Left ventricle myocardium inferior (tissue), 1 donor: ENCODE data around the gene SELENOM. TPM values are rescaled to one million over a fixed set of nuclear protein-coding genes. Genes with fewer than 3 reads are reported as not detected.

Experiments
- DNase-seq: peaks from one replicate; pipeline ENCODE4 v3.0.0-alpha.2; 2020
- H3K27ac ChIP-seq: fragments of 200-600 bp; replicated peaks from 2 replicates; pipeline ENCODE4 v1.8.0; 2021
- H3K27me3 ChIP-seq: fragments of 200-600 bp; 2 replicates; pipeline ENCODE4 v1.8.0; 2021; ENCODE audit warnings: low read depth
- H3K36me3 ChIP-seq: fragments of 200-600 bp; 2 replicates; pipeline ENCODE4 v1.8.0; 2021
- H3K4me1 ChIP-seq: fragments of 200-600 bp; 2 replicates; pipeline ENCODE4 v1.8.0; 2021
- H3K4me3 ChIP-seq: fragments of 200-600 bp; 2 replicates; pipeline ENCODE4 v1.8.0; 2021; ENCODE audit warnings: mild to moderate bottlenecking, moderate library complexity
- H3K9me3 ChIP-seq: fragments of 200-600 bp; replicated peaks from 2 replicates; pipeline ENCODE4 v1.8.0; 2021
- intact Hi-C: fragments of 100-400 bp; cut with micrococcal nuclease; formaldehyde crosslinking; loops from one replicate; pipeline ENCODE4 v1.11.0; 2022
- total RNA-seq: library from RNA; stranded (reverse); fragmentation: NEBNext Ultra II Directional; extraction: Animal tissue kit (Norgen Biotek cat#: 25700); gene quantifications from one replicate; pipeline ENCODE4 v1.2.1, GENCODE V29; 2021
- TF ChIP-seq, protein P1 (sequence below): fragments of 200-600 bp; IDR thresholded peaks from 2 replicates; pipeline ENCODE4 v1.8.0; 2021; ENCODE audit warnings: antibody characterized with exemption, mild to moderate bottlenecking, borderline replicate concordance
- donor health status: DM: no; HTN: yes; CAD: no; lungs with severe emphysema.

SELENOM gene
- total RNA-seq, 1 donor from 2014 or later = 51.5 TPM

DNA sequence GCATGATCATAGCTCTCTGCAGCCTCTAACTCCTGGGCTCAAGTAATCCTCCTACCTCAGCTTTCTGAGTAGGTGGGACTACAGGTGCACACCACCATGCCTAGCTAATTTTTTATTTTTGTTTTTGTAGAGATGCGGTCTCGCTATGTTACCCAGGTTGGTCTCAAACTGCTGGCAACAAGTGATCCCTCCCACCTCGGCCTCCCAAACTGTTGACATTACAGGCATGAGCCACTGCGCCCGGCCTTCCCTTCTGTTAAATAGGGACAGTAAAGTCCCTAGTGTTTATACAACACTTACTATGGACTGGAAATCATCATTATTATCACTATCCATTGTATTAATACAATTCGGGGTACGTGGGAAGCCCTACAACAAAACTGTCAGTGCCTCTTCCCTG is 12.6 kb downstream of the SELENOM start:
- Histone ChIP-seq H3K4me3 (peak overlapping the region; percentile 69), H3K36me3 (peaks cover 100% of the 10 kb centered on the region)
- no peak for DNase-seq

DNA sequence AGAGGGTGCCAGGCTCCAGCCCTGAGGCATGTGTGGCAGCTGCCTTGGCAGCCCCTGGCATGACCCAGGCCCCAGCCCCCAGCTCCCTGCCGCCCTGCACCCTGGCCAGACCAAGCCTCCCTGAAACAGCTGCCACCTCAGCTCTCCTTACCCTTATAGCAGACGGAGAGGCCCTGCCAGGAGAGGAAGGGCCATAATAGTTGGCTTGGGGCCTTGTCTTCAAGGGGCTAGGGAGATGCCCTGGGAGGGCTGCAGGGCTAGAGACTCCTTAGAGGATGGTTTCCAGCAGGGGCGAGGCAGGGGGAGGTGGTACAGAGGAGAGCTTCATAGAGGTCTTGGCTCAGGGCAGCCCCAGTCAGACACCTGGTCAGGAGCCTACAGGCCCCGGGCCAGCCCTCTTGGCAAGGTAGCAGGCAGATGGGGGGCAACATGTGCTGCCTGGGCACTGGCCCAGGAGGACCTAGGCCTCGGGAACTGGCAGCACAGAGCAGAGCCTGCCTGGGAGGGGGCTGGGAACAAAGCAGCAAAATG is 13.3 kb downstream of the SELENOM start:
- TF ChIP-seq, protein P1, sequence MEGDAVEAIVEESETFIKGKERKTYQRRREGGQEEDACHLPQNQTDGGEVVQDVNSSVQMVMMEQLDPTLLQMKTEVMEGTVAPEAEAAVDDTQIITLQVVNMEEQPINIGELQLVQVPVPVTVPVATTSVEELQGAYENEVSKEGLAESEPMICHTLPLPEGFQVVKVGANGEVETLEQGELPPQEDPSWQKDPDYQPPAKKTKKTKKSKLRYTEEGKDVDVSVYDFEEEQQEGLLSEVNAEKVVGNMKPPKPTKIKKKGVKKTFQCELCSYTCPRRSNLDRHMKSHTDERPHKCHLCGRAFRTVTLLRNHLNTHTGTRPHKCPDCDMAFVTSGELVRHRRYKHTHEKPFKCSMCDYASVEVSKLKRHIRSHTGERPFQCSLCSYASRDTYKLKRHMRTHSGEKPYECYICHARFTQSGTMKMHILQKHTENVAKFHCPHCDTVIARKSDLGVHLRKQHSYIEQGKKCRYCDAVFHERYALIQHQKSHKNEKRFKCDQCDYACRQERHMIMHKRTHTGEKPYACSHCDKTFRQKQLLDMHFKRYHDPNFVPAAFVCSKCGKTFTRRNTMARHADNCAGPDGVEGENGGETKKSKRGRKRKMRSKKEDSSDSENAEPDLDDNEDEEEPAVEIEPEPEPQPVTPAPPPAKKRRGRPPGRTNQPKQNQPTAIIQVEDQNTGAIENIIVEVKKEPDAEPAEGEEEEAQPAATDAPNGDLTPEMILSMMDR = no peak
- DNase-seq = peak; percentile 77
- intact Hi-C loops = no loop called here

More for the DNA sequence above, 12.6 kb downstream of the SELENOM start:
- H3K27me3 ChIP-seq = no peaks in the 10 kb centered on the region
- H3K4me1 ChIP-seq = peaks cover 85% of the 10 kb centered on the region
- intact Hi-C loops = no loop called here
- TF ChIP-seq, protein P1 = no peak
- peak overlapping the region; percentile 98 for H3K27ac ChIP-seq
- no peaks in the 10 kb centered on the region for H3K9me3 ChIP-seq

GRCh38 chr22:31093086-31093850 is 14.1 kb downstream of the SELENOM start:
- intact Hi-C loops = no loop called here
- peaks cover 85% of the 10 kb centered on the region for H3K4me1 ChIP-seq
- peak overlapping the region; percentile 98 for H3K27ac ChIP-seq
- peaks cover 100% of the 10 kb centered on the region for H3K36me3 ChIP-seq
- H3K9me3 ChIP-seq = no peaks in the 10 kb centered on the region
- DNase-seq = peak; percentile 82
- H3K27me3 ChIP-seq = no peaks in the 10 kb centered on the region
- peak overlapping the region; percentile 69 for H3K4me3 ChIP-seq
- TF ChIP-seq, protein P1 = no peak

More for the DNA sequence above, 13.3 kb downstream of the SELENOM start:
- H3K9me3 ChIP-seq = no peaks in the 10 kb centered on the region
- peak overlapping the region; percentile 69 for H3K4me3 ChIP-seq
- H3K36me3 ChIP-seq = peaks cover 100% of the 10 kb centered on the region
- no peaks in the 10 kb centered on the region for H3K27me3 ChIP-seq
- H3K4me1 ChIP-seq = peaks cover 85% of the 10 kb centered on the region
- H3K27ac ChIP-seq = peak overlapping the region; percentile 98

GRCh38 chr22:31092161-31092560 is 15.2 kb downstream of the SELENOM start:
- H3K27ac ChIP-seq = peak overlapping the region; percentile 98
- peaks cover 85% of the 10 kb centered on the region for H3K4me1 ChIP-seq
- no peaks in the 10 kb centered on the region for H3K27me3 ChIP-seq
- H3K36me3 ChIP-seq = peaks cover 99% of the 10 kb centered on the region
- no peak for DNase-seq
- intact Hi-C loops = no loop called here
- no peak overlapping the region for H3K4me3 ChIP-seq
- H3K9me3 ChIP-seq = no peaks in the 10 kb centered on the region
- TF ChIP-seq, protein P1 = no peak

DNA sequence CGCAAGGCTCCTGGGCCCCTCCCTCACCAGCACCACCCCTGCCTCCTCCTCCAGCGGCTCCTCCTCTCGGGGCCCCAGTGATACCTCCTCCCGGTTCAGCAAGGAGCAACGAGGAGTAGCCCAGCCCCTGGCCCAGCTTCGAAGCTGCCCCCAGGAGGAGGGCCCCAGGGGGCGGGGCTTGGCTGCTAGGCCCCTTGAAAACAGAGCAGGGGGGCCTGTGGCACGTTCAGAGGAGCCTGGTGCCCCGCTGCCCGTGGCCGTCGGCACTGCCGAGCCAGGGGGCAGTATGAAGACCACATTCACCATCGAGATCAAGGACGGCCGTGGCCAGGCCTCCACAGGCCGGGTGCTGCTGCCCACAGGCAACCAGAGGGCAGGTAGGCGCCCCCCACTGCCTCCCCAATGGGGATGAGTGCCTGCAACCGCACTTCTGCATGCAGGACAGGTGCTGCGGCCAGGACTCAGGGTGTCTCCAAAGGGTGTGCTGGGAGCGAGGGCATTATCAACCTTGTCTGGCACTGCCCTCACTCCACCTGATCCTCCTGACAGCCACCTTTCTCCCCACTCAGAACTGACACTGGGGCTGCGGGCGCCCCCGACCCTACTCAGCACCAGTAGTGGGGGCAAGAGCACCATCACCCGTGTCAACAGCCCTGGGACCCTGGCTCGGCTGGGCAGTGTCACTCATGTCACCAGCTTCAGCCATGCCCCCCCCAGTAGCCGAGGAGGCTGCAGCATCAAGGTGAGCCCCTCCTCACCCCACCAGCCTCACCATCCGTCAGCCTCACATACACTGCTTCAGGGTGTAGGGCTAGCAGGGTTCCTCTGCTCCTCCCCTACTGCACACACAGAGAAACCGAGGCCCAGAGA is 16.0 kb downstream of the SELENOM start:
- intact Hi-C loops = no loop called here
- H3K4me3 ChIP-seq = no peak overlapping the region
- H3K9me3 ChIP-seq = no peaks in the 10 kb centered on the region
- H3K36me3 ChIP-seq = peaks cover 91% of the 10 kb centered on the region
- peak overlapping the region; percentile 98 for H3K27ac ChIP-seq
- H3K4me1 ChIP-seq = peaks cover 85% of the 10 kb centered on the region
- DNase-seq = no peak
- H3K27me3 ChIP-seq = no peaks in the 10 kb centered on the region
- TF ChIP-seq, protein P1 = no peak
